A549 treated with AZD9567 at 1 μM for 4 hours (cell line): Measurements from ENCODE around the gene POLR3A. TPM values are rescaled to one million over a fixed set of nuclear protein-coding genes. Genes with fewer than 3 reads are reported as not detected.

ENCODE experiments used
- total RNA-seq: library from RNA; stranded (reverse); fragments of 200-300 nt; extraction: Qiagen RNA extraction; gene quantifications from 5 replicates; pipeline ENCODE4 v1.2.3, GENCODE V29; 2022; ENCODE audit not compliant: insufficient read depth

The POLR3A gene
- total RNA-seq = 13.1 to 14.2 TPM (median 13.6 TPM) in 5 replicates

DNA sequence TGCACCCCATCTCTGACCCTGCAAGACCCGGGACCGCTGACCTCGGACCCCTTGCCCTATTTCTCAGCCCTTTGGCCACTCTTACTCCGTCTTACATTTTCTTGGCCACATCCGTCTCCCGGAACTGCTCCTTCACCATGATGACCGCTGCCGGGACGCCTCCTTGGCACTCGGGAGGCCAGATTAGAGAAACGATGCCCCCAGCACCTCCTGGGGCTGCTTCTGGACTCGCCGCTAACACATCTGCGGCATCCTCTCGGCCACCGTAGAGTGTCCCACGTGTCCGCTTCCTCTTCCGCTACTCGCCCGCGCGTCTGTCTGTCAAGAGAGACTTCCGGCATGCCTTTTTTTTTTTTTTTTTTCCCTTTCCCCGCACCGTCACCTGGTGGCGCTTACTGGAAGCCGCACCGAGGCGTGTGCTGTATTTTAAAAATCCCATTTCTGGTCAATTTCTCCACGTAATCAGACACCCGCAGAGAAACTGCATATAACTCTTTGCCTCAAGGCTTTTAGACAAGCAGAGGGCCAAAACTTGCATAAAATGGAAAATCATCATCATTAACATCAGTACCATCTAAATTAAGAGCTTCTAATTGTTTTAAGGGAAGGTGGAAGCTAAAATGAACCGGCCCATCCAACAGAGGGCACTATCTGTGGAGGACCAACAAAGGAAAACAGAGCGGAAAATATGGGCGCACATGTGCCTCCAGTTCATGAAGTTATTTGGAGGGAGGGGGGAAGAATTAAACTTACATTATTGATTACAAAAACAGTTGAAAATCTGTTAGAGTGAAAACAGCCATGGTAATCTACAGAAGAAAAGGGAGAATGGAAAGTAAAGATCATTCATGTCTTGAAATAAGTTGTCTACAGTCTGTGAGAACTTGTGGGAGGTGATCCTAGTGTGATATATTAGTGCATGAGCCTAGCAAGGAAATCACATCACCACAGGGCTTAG is at the start of gene POLR3A:
POLR3A (minus strand) TSS at position 247 of the 958 bp plus-strand sequence; CDS start at position 139, 108 bp downstream.

DNA sequence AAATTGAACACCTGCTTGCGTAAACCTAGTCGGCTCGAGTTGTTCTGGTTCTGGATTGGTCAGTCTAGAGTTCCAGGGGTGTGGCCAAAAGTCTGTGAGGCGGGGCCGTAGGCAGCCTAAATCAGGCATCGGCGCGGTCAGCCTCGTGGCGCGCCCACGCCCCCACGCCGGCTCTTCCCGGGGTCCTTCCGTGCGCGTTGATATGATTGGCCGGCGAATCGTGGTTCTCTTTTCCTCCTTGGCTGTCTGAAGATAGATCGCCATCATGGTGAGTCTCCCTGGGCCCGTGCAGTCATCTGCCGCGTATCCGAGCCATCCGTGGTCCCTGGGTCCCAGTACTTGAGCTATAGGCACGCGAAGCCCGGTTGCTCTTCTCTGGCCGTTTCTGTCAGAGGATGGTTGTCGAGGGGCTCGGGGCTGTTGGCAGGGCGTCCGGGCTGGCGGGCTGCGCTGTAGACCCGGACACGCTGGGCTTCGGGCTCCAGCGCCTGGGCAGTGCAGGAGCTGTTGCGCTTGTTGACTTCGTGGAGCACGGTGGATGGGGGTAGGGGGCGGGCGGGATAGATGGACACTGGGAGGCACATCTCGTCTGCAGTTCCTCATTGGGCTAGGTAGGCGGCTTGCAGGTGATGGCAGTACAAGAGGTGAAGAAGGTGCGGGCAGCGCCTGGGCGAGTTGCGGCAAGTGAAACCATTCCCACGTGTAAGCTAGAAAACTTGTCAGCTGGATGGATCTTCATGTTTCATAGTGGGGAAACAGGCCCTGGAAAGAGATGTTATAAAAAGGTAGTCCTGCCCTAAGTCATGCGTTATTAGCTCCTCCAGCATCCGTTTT is 4.5 kb upstream of the POLR3A start, which contains the start of gene RPS24:
RPS24 (plus strand) TSS at position 227 of the 834 bp plus-strand sequence; CDS start at position 266, 39 bp downstream.

DNA sequence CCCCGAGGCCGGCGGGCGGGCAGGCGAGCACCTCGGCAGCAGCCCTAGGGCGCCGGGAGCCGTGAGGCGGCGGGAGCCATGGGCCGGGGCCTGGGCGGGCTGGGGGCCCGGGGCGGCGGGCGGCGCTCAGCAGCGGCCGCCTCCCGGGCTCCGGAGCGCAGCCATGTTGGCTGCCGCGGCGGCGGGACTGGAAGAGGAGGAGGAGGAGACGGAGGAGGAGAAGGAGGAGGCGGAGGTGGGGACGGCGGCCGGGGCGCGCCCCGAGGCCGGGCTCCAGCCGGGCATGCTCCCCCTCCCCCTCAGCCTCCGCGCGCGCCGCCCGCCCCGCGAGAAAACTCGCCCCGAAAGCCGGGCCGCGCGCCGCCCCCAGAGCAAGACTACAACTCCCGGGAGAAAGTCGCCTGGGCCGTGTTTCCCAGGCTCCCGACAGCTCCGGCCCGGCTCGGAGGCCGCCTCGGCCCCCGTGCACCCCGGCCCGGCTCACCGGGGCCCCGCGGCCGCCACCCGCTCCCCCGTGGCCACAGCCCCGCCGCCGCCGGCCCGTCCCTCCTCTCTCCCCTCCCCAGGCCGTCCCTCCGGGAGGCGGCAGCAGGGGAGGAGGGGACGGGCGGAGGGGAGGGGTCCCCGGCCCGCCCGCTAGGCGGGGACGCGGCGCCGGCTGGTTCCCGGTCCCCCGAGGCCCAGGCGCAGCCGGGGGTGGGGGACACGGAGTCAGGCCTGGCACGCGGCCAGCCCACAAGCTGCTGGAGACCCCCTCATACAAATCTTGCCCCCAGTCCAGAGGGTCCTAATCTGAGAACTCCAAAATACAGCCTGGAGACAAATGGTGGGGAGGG is 102.5 kb downstream of the POLR3A start, which contains the start of gene DLG5:
DLG5 (minus strand) TSS at position 190 of the 836 bp plus-strand sequence. CDS start 235 bp downstream, outside the sequence.

Other genes with a start within 250 kb of the POLR3A start
- gene DLG5, start 102.8 kb downstream of the POLR3A start, total RNA-seq = 30.8 to 37.7 TPM (median 35.1 TPM) in 5 replicates
- 2,837 to 3,908 TPM (median 2,936 TPM) in 5 replicates for gene RPS24, start 4.3 kb upstream of the POLR3A start, total RNA-seq